Duodenal mucosa (tissue), 2 donors: ENCODE data around the gene LBH.

ENCODE experiments used
- H3K27ac ChIP-seq: one replicate; pipeline ENCODE4 v1.7.0; 2013; ENCODE audit warnings: low read depth, low read length
- H3K27me3 ChIP-seq, 2 donors: one replicate each; pipeline ENCODE4 v1.7.0; 2013; ENCODE audit warnings: low read length in 2 of 2, control low read depth in 1 of 2; ENCODE audit not compliant: insufficient read depth in 2 of 2, control insufficient read depth in 1 of 2
- H3K36me3 ChIP-seq, 2 donors: one replicate each; pipeline ENCODE4 v1.7.0; 2013; ENCODE audit warnings: low read length in 2 of 2, control low read depth in 1 of 2; ENCODE audit not compliant: insufficient read depth in 2 of 2, control insufficient read depth in 1 of 2
- H3K4me1 ChIP-seq, 2 donors: one replicate each; pipeline ENCODE4 v1.7.0; 2013; ENCODE audit warnings: low read length in 2 of 2, control low read depth in 1 of 2; ENCODE audit not compliant: insufficient read depth in 2 of 2, control insufficient read depth in 1 of 2
- H3K4me3 ChIP-seq, 2 donors: one replicate each; pipeline ENCODE4 v1.7.0; 2013; ENCODE audit warnings: low read length in 2 of 2, low read depth in 1 of 2
- H3K9ac ChIP-seq, 2 donors: one replicate each; pipeline ENCODE4 v1.7.0; 2013; ENCODE audit warnings: low read length in 2 of 2, low read depth in 1 of 2
- H3K9me3 ChIP-seq, 2 donors: one replicate each; pipeline ENCODE4 v1.7.0; 2013; ENCODE audit warnings: low read length in 2 of 2, control low read depth in 1 of 2; ENCODE audit not compliant: control insufficient read depth in 1 of 2

Gene LBH

GRCh38 chr2:30255466-30256408, 24.4 kb downstream of the LBH start:
- peaks cover 0 to 9% of the 10 kb centered on the region in 2 donors for H3K36me3 ChIP-seq
- H3K27me3 ChIP-seq: no peaks in the 10 kb centered on the region
- H3K4me3 ChIP-seq: no peak overlapping the region
- no peaks in the 10 kb centered on the region for H3K9me3 ChIP-seq
- no peak overlapping the region for H3K9ac ChIP-seq
- no peak overlapping the region for H3K27ac ChIP-seq
- peaks cover 44 to 46% of the 10 kb centered on the region in 2 donors for H3K4me1 ChIP-seq

- Histone ChIP-seq H3K9me3 (no peaks in the 10 kb centered on the region), H3K27ac (no peak overlapping the region), H3K9ac (no peak overlapping the region), H3K4me1 (peaks cover 37 to 43% of the 10 kb centered on the region in 2 donors), H3K4me3 (no peak overlapping the region), H3K36me3 (peaks cover 0 to 9% of the 10 kb centered on the region in 2 donors), H3K27me3 (no peaks in the 10 kb centered on the region)
Measured at GRCh38 chr2:30257266-30258214, 26.2 kb downstream of the LBH start.

DNA sequence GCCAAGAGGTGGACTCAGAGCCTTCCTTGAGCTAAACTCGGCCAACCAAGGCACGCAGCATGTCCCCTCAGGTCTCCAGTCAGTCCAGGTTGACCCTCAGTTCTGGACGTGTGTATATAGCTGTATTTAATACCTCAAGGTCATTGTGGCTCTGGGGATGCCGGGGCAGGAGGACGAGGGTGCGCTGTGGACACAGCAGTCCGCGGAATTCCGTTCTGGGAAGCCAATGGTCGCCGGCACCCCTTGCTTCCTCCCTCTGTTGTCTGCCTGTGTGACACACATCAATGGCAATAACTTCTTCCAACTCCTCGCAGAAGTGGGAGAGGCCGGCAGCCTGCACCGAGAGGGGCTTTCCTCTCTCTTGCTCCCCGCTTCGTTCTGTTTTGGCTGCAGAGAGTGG, 27.7 kb downstream of the LBH start:
- Histone ChIP-seq H3K9me3 (no peaks in the 10 kb centered on the region), H3K27ac (no peak overlapping the region), H3K27me3 (no peaks in the 10 kb centered on the region), H3K9ac (no peak overlapping the region), H3K36me3 (peaks cover 0 to 9% of the 10 kb centered on the region in 2 donors), H3K4me3 (no peak overlapping the region), H3K4me1 (peaks cover 22 to 28% of the 10 kb centered on the region in 2 donors)

GRCh38 chr2:30259827-30260679, 28.7 kb downstream of the LBH start:
- Histone ChIP-seq H3K27me3 (no peaks in the 10 kb centered on the region), H3K9me3 (no peaks in the 10 kb centered on the region), H3K27ac (no peak overlapping the region), H3K9ac (no peak overlapping the region), H3K36me3 (peaks cover 0 to 9% of the 10 kb centered on the region in 2 donors), H3K4me3 (no peak overlapping the region), H3K4me1 (peaks cover 13 to 22% of the 10 kb centered on the region in 2 donors)

DNA sequence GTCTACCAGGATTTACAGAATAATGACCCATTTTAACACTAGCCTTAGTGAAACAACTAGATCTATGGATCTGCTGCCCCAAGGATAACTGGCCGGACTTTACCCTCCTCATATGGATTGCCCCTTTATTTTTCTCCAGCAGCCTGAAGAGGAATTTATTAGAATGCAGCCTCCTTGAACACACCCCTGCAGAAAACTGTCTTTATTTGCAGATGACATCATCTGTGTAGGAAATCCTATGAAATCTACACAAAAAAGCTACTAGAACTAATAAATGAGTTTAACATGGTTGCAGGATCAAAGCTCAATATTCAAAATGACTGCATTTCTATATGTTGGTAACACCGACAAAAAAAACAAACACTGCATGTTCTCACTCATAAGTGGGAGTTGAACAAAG, 29.6 kb downstream of the LBH start:
- no peaks in the 10 kb centered on the region for H3K27me3 ChIP-seq
- no peak overlapping the region for H3K4me3 ChIP-seq
- peaks cover 0 to 9% of the 10 kb centered on the region in 2 donors for H3K36me3 ChIP-seq
- no peaks in the 10 kb centered on the region for H3K9me3 ChIP-seq
- H3K4me1 ChIP-seq: peaks cover 6 to 15% of the 10 kb centered on the region in 2 donors
- H3K9ac ChIP-seq: no peak overlapping the region
- H3K27ac ChIP-seq: no peak overlapping the region

- Histone ChIP-seq H3K9ac (no peak overlapping the region), H3K4me1 (peaks cover 6 to 22% of the 10 kb centered on the region in 2 donors), H3K9me3 (no peaks in the 10 kb centered on the region), H3K36me3 (peaks cover 0 to 7% of the 10 kb centered on the region in 2 donors), H3K4me3 (no peak overlapping the region), H3K27ac (no peak overlapping the region), H3K27me3 (no peaks in the 10 kb centered on the region)
Measured at GRCh38 chr2:30261695-30262211, 30.4 kb downstream of the LBH start.

DNA sequence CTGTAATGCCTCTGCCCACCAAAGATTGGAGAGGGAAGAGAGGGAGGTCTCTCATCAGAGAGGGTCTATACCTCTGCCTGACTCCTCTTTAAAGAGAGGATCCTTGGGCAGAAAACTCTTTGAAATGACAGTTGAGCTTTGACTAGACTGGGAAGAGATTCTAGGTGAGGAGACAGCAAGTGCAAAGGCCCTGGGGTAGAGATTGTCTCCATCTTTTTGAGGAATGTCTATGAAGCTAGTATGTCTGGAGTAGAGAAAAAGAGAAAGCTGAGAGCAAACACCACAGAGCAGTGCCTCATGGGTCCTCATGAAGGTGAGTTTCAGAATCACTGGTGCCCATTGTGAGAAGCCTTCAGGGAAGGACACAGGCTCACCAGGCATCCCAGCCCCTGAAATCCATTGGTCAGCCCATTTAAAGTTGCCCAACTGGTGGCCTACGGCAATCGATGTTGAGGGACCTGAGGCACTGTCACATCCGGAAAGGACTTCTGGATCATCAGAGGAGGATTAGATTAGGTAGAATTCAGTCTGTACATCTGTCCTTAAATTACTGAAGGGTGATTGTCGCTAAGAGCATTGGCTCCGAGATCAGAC, 31.5 kb downstream of the LBH start:
- Histone ChIP-seq H3K4me1 (peaks cover 12 to 23% of the 10 kb centered on the region in 2 donors), H3K27ac (no peak overlapping the region), H3K36me3 (peaks cover 0 to 4% of the 10 kb centered on the region in 2 donors), H3K27me3 (no peaks in the 10 kb centered on the region), H3K9ac (no peak overlapping the region), H3K9me3 (no peaks in the 10 kb centered on the region), H3K4me3 (no peak overlapping the region)

DNA sequence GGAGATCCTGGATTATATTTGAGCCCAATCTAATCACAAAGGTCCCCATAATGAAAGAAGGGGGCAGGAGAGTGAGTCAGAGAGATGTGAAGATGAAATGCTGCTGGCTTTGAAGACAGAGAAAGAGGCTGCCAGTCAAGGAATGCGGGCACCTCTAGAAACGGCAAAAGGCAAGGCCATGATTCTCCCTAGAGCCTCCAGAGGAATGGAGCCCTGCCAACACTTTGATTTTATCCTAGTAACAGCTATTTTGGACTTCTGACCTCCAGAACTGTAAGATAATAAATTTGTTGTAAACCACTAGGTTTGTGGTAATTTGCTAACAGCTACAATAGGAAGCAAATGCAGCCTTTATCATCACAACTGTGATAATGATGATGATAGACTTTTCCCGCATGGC, 32.9 kb downstream of the LBH start:
- Histone ChIP-seq H3K9ac (no peak overlapping the region), H3K27me3 (no peaks in the 10 kb centered on the region), H3K4me1 (peaks cover 12 to 16% of the 10 kb centered on the region in 2 donors), H3K36me3 (no peaks in the 10 kb centered on the region), H3K27ac (no peak overlapping the region), H3K4me3 (no peak overlapping the region), H3K9me3 (no peaks in the 10 kb centered on the region)
